ENCODE measurements around the gene CA5A. TPM values are rescaled to one million over a fixed set of nuclear protein-coding genes. Genes with fewer than 3 reads are reported as not detected.

Gene CA5A
- total and polyA plus RNA-seq, 9 of the 15 experiments (the other 6 are each of a cell fraction or from before 2014, with no cell fraction given): not detected

DNA sequence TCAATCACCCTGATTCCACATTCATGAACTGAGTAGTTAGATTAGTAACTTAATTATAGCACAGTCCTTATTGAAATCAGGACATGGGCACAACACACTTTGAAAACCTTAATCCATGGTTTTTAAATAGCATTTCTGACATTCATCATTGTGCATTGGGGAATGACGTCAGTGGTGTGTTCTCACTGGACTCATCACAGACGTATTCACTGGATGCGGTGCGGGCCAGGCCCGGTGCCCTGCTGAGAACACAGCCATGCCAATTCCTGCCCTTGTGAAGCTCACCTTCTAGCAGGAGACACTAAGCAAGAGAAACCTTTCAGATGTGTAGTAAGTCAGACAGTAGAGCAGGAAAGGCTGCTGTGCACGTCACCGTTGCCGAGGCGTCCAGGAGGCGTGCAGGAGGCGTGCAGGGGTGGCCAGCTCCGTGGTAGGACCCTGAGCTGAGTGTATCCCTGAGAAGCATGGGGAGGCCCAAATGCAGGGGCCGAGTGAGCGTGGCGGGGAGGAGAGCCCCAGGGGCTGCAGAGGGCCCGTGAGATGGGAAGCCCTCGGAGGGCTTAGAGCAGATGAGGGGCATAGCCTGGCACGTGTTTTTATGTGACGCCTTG, 27.8 kb upstream of the CA5A start (continued):
- TF ChIP-seq, protein P1, sequence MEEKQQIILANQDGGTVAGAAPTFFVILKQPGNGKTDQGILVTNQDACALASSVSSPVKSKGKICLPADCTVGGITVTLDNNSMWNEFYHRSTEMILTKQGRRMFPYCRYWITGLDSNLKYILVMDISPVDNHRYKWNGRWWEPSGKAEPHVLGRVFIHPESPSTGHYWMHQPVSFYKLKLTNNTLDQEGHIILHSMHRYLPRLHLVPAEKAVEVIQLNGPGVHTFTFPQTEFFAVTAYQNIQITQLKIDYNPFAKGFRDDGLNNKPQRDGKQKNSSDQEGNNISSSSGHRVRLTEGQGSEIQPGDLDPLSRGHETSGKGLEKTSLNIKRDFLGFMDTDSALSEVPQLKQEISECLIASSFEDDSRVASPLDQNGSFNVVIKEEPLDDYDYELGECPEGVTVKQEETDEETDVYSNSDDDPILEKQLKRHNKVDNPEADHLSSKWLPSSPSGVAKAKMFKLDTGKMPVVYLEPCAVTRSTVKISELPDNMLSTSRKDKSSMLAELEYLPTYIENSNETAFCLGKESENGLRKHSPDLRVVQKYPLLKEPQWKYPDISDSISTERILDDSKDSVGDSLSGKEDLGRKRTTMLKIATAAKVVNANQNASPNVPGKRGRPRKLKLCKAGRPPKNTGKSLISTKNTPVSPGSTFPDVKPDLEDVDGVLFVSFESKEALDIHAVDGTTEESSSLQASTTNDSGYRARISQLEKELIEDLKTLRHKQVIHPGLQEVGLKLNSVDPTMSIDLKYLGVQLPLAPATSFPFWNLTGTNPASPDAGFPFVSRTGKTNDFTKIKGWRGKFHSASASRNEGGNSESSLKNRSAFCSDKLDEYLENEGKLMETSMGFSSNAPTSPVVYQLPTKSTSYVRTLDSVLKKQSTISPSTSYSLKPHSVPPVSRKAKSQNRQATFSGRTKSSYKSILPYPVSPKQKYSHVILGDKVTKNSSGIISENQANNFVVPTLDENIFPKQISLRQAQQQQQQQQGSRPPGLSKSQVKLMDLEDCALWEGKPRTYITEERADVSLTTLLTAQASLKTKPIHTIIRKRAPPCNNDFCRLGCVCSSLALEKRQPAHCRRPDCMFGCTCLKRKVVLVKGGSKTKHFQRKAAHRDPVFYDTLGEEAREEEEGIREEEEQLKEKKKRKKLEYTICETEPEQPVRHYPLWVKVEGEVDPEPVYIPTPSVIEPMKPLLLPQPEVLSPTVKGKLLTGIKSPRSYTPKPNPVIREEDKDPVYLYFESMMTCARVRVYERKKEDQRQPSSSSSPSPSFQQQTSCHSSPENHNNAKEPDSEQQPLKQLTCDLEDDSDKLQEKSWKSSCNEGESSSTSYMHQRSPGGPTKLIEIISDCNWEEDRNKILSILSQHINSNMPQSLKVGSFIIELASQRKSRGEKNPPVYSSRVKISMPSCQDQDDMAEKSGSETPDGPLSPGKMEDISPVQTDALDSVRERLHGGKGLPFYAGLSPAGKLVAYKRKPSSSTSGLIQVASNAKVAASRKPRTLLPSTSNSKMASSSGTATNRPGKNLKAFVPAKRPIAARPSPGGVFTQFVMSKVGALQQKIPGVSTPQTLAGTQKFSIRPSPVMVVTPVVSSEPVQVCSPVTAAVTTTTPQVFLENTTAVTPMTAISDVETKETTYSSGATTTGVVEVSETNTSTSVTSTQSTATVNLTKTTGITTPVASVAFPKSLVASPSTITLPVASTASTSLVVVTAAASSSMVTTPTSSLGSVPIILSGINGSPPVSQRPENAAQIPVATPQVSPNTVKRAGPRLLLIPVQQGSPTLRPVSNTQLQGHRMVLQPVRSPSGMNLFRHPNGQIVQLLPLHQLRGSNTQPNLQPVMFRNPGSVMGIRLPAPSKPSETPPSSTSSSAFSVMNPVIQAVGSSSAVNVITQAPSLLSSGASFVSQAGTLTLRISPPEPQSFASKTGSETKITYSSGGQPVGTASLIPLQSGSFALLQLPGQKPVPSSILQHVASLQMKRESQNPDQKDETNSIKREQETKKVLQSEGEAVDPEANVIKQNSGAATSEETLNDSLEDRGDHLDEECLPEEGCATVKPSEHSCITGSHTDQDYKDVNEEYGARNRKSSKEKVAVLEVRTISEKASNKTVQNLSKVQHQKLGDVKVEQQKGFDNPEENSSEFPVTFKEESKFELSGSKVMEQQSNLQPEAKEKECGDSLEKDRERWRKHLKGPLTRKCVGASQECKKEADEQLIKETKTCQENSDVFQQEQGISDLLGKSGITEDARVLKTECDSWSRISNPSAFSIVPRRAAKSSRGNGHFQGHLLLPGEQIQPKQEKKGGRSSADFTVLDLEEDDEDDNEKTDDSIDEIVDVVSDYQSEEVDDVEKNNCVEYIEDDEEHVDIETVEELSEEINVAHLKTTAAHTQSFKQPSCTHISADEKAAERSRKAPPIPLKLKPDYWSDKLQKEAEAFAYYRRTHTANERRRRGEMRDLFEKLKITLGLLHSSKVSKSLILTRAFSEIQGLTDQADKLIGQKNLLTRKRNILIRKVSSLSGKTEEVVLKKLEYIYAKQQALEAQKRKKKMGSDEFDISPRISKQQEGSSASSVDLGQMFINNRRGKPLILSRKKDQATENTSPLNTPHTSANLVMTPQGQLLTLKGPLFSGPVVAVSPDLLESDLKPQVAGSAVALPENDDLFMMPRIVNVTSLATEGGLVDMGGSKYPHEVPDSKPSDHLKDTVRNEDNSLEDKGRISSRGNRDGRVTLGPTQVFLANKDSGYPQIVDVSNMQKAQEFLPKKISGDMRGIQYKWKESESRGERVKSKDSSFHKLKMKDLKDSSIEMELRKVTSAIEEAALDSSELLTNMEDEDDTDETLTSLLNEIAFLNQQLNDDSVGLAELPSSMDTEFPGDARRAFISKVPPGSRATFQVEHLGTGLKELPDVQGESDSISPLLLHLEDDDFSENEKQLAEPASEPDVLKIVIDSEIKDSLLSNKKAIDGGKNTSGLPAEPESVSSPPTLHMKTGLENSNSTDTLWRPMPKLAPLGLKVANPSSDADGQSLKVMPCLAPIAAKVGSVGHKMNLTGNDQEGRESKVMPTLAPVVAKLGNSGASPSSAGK (IDR thresholded peaks at IDR 0.05): no peak
- TF ChIP-seq NFE2L1 (tag; IDR thresholded peaks at IDR 0.05; ENCODE audit: borderline replicate concordance, low read depth) (no peak), POLR2B (IDR thresholded peaks at IDR 0.05; ENCODE audit: low read depth, partially characterized antibody) (no peak), ZBED1 (IDR thresholded peaks at IDR 0.05) (no peak), NFYB (IDR thresholded peaks at IDR 0.05; ENCODE audit: extremely low read depth, insufficient read length) (no peak)
- TF ChIP-seq, protein P2, sequence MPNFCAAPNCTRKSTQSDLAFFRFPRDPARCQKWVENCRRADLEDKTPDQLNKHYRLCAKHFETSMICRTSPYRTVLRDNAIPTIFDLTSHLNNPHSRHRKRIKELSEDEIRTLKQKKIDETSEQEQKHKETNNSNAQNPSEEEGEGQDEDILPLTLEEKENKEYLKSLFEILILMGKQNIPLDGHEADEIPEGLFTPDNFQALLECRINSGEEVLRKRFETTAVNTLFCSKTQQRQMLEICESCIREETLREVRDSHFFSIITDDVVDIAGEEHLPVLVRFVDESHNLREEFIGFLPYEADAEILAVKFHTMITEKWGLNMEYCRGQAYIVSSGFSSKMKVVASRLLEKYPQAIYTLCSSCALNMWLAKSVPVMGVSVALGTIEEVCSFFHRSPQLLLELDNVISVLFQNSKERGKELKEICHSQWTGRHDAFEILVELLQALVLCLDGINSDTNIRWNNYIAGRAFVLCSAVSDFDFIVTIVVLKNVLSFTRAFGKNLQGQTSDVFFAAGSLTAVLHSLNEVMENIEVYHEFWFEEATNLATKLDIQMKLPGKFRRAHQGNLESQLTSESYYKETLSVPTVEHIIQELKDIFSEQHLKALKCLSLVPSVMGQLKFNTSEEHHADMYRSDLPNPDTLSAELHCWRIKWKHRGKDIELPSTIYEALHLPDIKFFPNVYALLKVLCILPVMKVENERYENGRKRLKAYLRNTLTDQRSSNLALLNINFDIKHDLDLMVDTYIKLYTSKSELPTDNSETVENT (CRISPR knock-in tag; IDR thresholded peaks at IDR 0.05): no peak

Data from K562 (cell line).